SK-N-SH (cell line): ENCODE data around the gene IL17A. TPM values are rescaled to one million over a fixed set of nuclear protein-coding genes. Genes with fewer than 3 reads are reported as not detected.

Source experiments
- CTCF ChIA-PET: fragments of 300-600, 350-600 bp; formaldehyde crosslinking; extraction: SDS; loops from one replicate; lab custom pipeline; 2021; lab: Yijun Ruan, JAX
- POLR2A ChIA-PET: fragments of 350-600 bp; sonication (Branson Sonifier 250); formaldehyde crosslinking; extraction: SDS; loops from one replicate; lab custom pipeline; 2020; ENCODE audit warnings: antibody characterized with exemption, inconsistent platforms; lab: Yijun Ruan, JAX
- DNase-seq: peaks from one replicate; pipeline ENCODE4 v3.0.0; 2012
- H2AFZ ChIP-seq: fragments of 200-600 bp; sonication (generic); 2 replicates; pipeline ENCODE4 v1.8.1; 2016; ENCODE audit warnings: antibody characterized with exemption, mild to moderate bottlenecking, low read depth
- H3F3A ChIP-seq: fragments of 200-600 bp; sonication (generic); replicated peaks from 2 replicates; pipeline ENCODE3; 2016; ENCODE audit warnings: antibody characterized with exemption, mild to moderate bottlenecking; ENCODE audit not compliant: insufficient read depth
- H3K27ac ChIP-seq, 2 experiments: fragments of 200-500 bp in 1 of 2; fragments of 200-600 bp in 1 of 2; sonication (Bioruptor generic) in 1 of 2; sonication (generic), shearing (Covaris generic) in 1 of 2; 2 replicates each; pipeline versions ENCODE4 v1.5.1 to v1.6.1; 2014 to 2016; ENCODE audit warnings: low read depth in 2 of 2, inconsistent platforms in 1 of 2, low read length in 1 of 2, mild to moderate bottlenecking in 1 of 2, mixed read lengths in 1 of 2
- H3K27me3 ChIP-seq: fragments of 200-600 bp; sonication (generic), shearing (Covaris generic); 2 replicates; pipeline ENCODE4 v1.6.1; 2016; ENCODE audit warnings: mixed run types; ENCODE audit not compliant: insufficient read depth
- H3K36me3 ChIP-seq, 2 experiments: fragments of 200-500 bp in 1 of 2; fragments of 200-600 bp in 1 of 2; sonication (Bioruptor generic) in 1 of 2; sonication (generic) in 1 of 2; replicated peaks in 1 of 2; 2 replicates each; pipeline versions ENCODE3 to v1.5.1; 2014 to 2016; ENCODE audit warnings: low read length in 1 of 2, mild to moderate bottlenecking in 1 of 2; ENCODE audit not compliant: insufficient read depth in 2 of 2, control insufficient read depth in 1 of 2
- H3K4me1 ChIP-seq, 2 experiments: fragments of 200-500 bp in 1 of 2; fragments of 200-600 bp in 1 of 2; sonication (Bioruptor generic) in 1 of 2; sonication (generic), shearing (Covaris generic) in 1 of 2; 2 replicates each; pipeline versions ENCODE4 v1.5.1 to v1.6.1; 2014 to 2016; ENCODE audit warnings: low read depth in 1 of 2, low read length in 1 of 2, mixed run types in 1 of 2; ENCODE audit not compliant: insufficient read depth in 2 of 2, control insufficient read depth in 1 of 2
- H3K4me2 ChIP-seq: fragments of 200-600 bp; sonication (generic), shearing (Covaris generic); 2 replicates; pipeline ENCODE4 v1.6.1; 2017; ENCODE audit warnings: mixed run types
- H3K4me3 ChIP-seq, 2 experiments: fragments of 200-500 bp in 1 of 2; fragments of 200-600 bp in 1 of 2; sonication (Bioruptor generic) in 1 of 2; sonication (generic), shearing (Covaris generic) in 1 of 2; 2 replicates each; pipeline versions ENCODE4 v1.5.1 to v1.8.1; 2014 to 2016; ENCODE audit warnings: low read depth in 2 of 2, inconsistent platforms in 1 of 2, low read length in 1 of 2, mild to moderate bottlenecking in 1 of 2, mixed read lengths in 1 of 2, moderate library complexity in 1 of 2
- H3K79me2 ChIP-seq: fragments of 200-600 bp; sonication (generic); 2 replicates; pipeline ENCODE4 v1.8.1; 2017; ENCODE audit warnings: mild to moderate bottlenecking; ENCODE audit not compliant: insufficient read depth
- H3K9ac ChIP-seq: fragments of 200-600 bp; sonication (generic); 2 replicates; pipeline ENCODE4 v1.6.1; 2017; ENCODE audit warnings: mixed run types
- H3K9me2 ChIP-seq: fragments of 200-600 bp; sonication (generic); 2 replicates; pipeline ENCODE4 v1.6.1; 2017; ENCODE audit warnings: mixed run types
- H3K9me3 ChIP-seq: fragments of 200-600 bp; sonication (generic); 2 replicates; pipeline ENCODE4 v1.6.1; 2017; ENCODE audit warnings: mixed run types, mild to moderate bottlenecking, moderate library complexity
- H4K20me1 ChIP-seq: fragments of 200-600 bp; sonication (generic); 2 replicates; pipeline ENCODE4 v1.6.1; 2017; ENCODE audit warnings: mild to moderate bottlenecking, mixed run types; ENCODE audit not compliant: insufficient read depth
- CHD2 ChIP-seq: fragments of 150-350 bp; IDR thresholded peaks from 2 replicates; pipeline ENCODE4 v1.6.1; 2018; ENCODE audit warnings: low read length; ENCODE audit not compliant: partially characterized antibody
- ELF1 ChIP-seq: IDR thresholded peaks from 2 replicates; pipeline ENCODE4 v1.4.0; 2012
- EZH2phosphoT487 ChIP-seq: fragments of 200-600 bp; sonication (generic); IDR thresholded peaks from 2 replicates; pipeline ENCODE4 v1.6.1; 2017; ENCODE audit warnings: low read depth, mixed run types, mild to moderate bottlenecking, antibody characterized with exemption, moderate library complexity, borderline replicate concordance
- FOSL2 ChIP-seq: IDR thresholded peaks from 2 replicates; pipeline ENCODE4 v1.4.0; 2012; ENCODE audit warnings: low read depth, mild to moderate bottlenecking, moderate library complexity, borderline replicate concordance
- FOXJ3 ChIP-seq: sonication (generic); formaldehyde crosslinking; IDR thresholded peaks from 2 replicates; pipeline ENCODE4 v1.5.1; 2020; ENCODE audit warnings: mild to moderate bottlenecking, missing genetic modification reagents
- GABPA ChIP-seq: IDR thresholded peaks from 2 replicates; pipeline ENCODE4 v1.4.0; 2012; ENCODE audit warnings: low read depth, mild to moderate bottlenecking
- JUND ChIP-seq: IDR thresholded peaks from 2 replicates; pipeline ENCODE4 v1.4.0; 2012
- NFIC ChIP-seq: IDR thresholded peaks from 2 replicates; pipeline ENCODE4 v1.4.0; 2012; ENCODE audit warnings: borderline replicate concordance
- RAD21 ChIP-seq: IDR thresholded peaks from 2 replicates; pipeline ENCODE4 v1.6.1; 2012; ENCODE audit warnings: mild to moderate bottlenecking, low read length
- RCOR1 ChIP-seq: fragments of 150-350 bp; IDR thresholded peaks from 2 replicates; pipeline ENCODE4 v1.6.1; 2017; ENCODE audit warnings: antibody characterized with exemption, low read length
- RFX5 ChIP-seq: IDR thresholded peaks from 2 replicates; pipeline ENCODE4 v1.6.1; 2012; ENCODE audit warnings: mild to moderate bottlenecking, improper control_type of control experiment, low read length
- SMC3 ChIP-seq: IDR thresholded peaks from 2 replicates; pipeline ENCODE4 v1.6.1; 2012; ENCODE audit warnings: low read depth, low read length, improper control_type of control experiment
- TAF1 ChIP-seq: IDR thresholded peaks from 2 replicates; pipeline ENCODE4 v1.6.1; 2012; ENCODE audit warnings: low read depth, mild to moderate bottlenecking, low read length, moderate library complexity, borderline replicate concordance
- TCF12 ChIP-seq: IDR thresholded peaks from 2 replicates; pipeline ENCODE4 v1.4.0; 2012
- whole genome bisulfite sequencing: methylation state at CpG from one replicate; pipeline ENCODE4 v1.1.6; 2017; ENCODE audit warnings: low lambda C conversion rate; 5-methylcytosine and 5-hydroxymethylcytosine counted together
- polyA plus RNA-seq, 3 experiments: library from polyadenylated mRNA; depleted of rRNA; stranded (reverse); fragments of >200 nt; gene quantifications; 2 replicates each; pipeline ENCODE4 v1.2.3, GENCODE V29; 2012
- TF ChIP-seq, protein P1 (sequence below): fragments of 150-350 bp; IDR thresholded peaks from 2 replicates; pipeline ENCODE4 v1.6.1; 2016; ENCODE audit warnings: mild to moderate bottlenecking, low read depth, low read length
- TF ChIP-seq, protein P2 (sequence below): fragments of 200-600 bp; sonication (generic); IDR thresholded peaks from 2 replicates; pipeline ENCODE4 v1.6.1; 2017; ENCODE audit warnings: antibody characterized with exemption, mild to moderate bottlenecking, moderate library complexity
- TF ChIP-seq, protein P3 (sequence below): IDR thresholded peaks from 2 replicates; pipeline ENCODE4 v1.4.0; 2012; ENCODE audit warnings: low read depth
- TF ChIP-seq, protein P4 (sequence below): IDR thresholded peaks from 2 replicates; pipeline ENCODE4; 2012
- TF ChIP-seq, protein P5 (sequence below): IDR thresholded peaks from 2 replicates; pipeline ENCODE4 v1.4.0; 2012; ENCODE audit warnings: low read depth, borderline replicate concordance
- TF ChIP-seq, protein P6 (sequence below): fragments of 150-350 bp; IDR thresholded peaks from 2 replicates; pipeline ENCODE4 v1.6.1; 2017; ENCODE audit warnings: antibody characterized with exemption, low read length, low read depth, borderline replicate concordance

IL17A gene
- polyA plus RNA-seq, 1 of the 3 experiments (the other 2 are of a cell fraction) = not detected

DNA sequence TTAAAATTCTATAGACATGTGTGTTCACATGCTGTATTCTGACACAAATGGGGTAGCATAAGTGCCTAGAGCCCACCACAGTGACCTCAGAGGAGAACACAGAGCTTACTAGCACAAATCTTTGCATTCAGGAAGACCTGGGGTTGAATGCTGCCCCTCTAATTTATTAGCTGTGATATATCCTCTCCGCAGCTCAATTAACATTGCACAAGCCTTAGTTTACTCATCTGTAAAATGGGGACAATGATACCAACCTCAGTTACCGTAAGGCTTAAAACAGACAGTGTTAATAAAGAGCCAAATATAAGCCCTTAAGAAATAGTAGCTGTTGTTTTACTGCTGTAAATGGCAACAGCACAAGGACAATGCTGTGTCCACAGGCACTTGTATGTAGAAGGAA is 36.2 kb upstream of the IL17A start:
- Histone ChIP-seq H3K4me1 (no peaks in the 10 kb centered on the region), H3K27ac (no peak overlapping the region), H4K20me1 (no peaks in the 10 kb centered on the region), H3K36me3 (no peaks in the 10 kb centered on the region), H3K79me2 (no peaks in the 10 kb centered on the region), H3K9ac (no peak overlapping the region), H2AFZ (no peak overlapping the region), H3K9me2 (no peaks in the 10 kb centered on the region), H3K4me3 (no peak overlapping the region), H3K27me3 (peaks cover 5% of the 10 kb centered on the region; the same call in 1 of the 2 replicates), H3F3A (no peaks in the 10 kb centered on the region), H3K4me2 (no peak overlapping the region), H3K9me3 (no peaks in the 10 kb centered on the region)
- no peak for DNase-seq
- ChIA-PET CTCF (interaction anchor here (0.9 kb wide), 2 partner anchors 14 to 23 kb away, joined by 3 to 4 read pairs; no protein-coding TSS in a partner anchor), POLR2A (no interaction called here)
- TF ChIP-seq CHD2 (no peak), ELF1 (no peak), TCF12 (no peak), RCOR1 (no peak), NFIC (no peak), SMC3 (no peak), GABPA (no peak), RFX5 (no peak), JUND (no peak), RAD21 (no peak), EZH2phosphoT487 (no peak)
- TF ChIP-seq, protein P1, sequence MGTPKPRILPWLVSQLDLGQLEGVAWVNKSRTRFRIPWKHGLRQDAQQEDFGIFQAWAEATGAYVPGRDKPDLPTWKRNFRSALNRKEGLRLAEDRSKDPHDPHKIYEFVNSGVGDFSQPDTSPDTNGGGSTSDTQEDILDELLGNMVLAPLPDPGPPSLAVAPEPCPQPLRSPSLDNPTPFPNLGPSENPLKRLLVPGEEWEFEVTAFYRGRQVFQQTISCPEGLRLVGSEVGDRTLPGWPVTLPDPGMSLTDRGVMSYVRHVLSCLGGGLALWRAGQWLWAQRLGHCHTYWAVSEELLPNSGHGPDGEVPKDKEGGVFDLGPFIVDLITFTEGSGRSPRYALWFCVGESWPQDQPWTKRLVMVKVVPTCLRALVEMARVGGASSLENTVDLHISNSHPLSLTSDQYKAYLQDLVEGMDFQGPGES = no peak
- TF ChIP-seq, protein P2, sequence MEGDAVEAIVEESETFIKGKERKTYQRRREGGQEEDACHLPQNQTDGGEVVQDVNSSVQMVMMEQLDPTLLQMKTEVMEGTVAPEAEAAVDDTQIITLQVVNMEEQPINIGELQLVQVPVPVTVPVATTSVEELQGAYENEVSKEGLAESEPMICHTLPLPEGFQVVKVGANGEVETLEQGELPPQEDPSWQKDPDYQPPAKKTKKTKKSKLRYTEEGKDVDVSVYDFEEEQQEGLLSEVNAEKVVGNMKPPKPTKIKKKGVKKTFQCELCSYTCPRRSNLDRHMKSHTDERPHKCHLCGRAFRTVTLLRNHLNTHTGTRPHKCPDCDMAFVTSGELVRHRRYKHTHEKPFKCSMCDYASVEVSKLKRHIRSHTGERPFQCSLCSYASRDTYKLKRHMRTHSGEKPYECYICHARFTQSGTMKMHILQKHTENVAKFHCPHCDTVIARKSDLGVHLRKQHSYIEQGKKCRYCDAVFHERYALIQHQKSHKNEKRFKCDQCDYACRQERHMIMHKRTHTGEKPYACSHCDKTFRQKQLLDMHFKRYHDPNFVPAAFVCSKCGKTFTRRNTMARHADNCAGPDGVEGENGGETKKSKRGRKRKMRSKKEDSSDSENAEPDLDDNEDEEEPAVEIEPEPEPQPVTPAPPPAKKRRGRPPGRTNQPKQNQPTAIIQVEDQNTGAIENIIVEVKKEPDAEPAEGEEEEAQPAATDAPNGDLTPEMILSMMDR = no peak
- TF ChIP-seq, protein P3, sequence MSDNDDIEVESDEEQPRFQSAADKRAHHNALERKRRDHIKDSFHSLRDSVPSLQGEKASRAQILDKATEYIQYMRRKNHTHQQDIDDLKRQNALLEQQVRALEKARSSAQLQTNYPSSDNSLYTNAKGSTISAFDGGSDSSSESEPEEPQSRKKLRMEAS = no peak
- TF ChIP-seq, protein P4, sequence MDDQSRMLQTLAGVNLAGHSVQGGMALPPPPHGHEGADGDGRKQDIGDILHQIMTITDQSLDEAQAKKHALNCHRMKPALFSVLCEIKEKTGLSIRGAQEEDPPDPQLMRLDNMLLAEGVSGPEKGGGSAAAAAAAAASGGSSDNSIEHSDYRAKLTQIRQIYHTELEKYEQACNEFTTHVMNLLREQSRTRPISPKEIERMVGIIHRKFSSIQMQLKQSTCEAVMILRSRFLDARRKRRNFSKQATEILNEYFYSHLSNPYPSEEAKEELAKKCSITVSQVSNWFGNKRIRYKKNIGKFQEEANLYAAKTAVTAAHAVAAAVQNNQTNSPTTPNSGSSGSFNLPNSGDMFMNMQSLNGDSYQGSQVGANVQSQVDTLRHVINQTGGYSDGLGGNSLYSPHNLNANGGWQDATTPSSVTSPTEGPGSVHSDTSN = no peak
- 30% methylated on average over 2 of the region's 2 CpGs for WGBS

DNA sequence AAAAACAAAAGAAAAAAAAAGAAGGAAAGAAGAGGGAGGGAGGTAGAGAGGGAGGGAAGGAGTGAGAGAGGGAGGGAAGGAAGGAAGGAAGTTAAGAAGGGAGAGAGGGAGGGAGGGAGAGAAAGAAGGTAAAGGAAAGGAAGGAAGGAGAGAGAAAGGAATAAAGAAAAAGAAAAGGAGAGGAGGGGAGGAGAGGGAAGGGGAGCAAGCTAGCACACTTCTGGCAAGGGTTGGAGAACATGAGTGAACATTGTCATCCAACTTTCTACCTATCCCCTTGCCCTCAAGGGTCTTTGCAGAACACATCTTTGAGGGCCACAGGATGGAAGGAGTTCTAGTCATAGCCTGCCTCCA is 34.1 kb upstream of the IL17A start:
- CTCF ChIA-PET = no interaction called here
- no peaks in the 10 kb centered on the region for H3K9me2 ChIP-seq
- no peak for TF ChIP-seq JUND
- TF ChIP-seq GABPA = no peak
- TF ChIP-seq, protein P5, sequence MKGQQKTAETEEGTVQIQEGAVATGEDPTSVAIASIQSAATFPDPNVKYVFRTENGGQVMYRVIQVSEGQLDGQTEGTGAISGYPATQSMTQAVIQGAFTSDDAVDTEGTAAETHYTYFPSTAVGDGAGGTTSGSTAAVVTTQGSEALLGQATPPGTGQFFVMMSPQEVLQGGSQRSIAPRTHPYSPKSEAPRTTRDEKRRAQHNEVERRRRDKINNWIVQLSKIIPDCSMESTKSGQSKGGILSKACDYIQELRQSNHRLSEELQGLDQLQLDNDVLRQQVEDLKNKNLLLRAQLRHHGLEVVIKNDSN = no peak
- TF ChIP-seq, protein P6, sequence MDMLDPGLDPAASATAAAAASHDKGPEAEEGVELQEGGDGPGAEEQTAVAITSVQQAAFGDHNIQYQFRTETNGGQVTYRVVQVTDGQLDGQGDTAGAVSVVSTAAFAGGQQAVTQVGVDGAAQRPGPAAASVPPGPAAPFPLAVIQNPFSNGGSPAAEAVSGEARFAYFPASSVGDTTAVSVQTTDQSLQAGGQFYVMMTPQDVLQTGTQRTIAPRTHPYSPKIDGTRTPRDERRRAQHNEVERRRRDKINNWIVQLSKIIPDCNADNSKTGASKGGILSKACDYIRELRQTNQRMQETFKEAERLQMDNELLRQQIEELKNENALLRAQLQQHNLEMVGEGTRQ = no peak
- TF ChIP-seq, protein P4 = no peak
- TF ChIP-seq TAF1 = no peak
- TF ChIP-seq FOXJ3 = no peak
- TF ChIP-seq RFX5 = no peak
- no peak for TF ChIP-seq ELF1
- TF ChIP-seq, protein P3 = no peak
- no peak for TF ChIP-seq FOSL2

More for the DNA sequence above, 34.1 kb upstream of the IL17A start:
- no peaks in the 10 kb centered on the region for H3K9me3 ChIP-seq
- DNase-seq = no peak
- no peak overlapping the region for H2AFZ ChIP-seq
- POLR2A ChIA-PET = no interaction called here
- no peak overlapping the region for H3K4me3 ChIP-seq
- no peak overlapping the region for H3K9ac ChIP-seq
- H3F3A ChIP-seq = no peaks in the 10 kb centered on the region
- no peaks in the 10 kb centered on the region for H3K36me3 ChIP-seq
- H3K27me3 ChIP-seq = no peaks in the 10 kb centered on the region
- no peak overlapping the region for H3K27ac ChIP-seq
- H4K20me1 ChIP-seq = no peaks in the 10 kb centered on the region
- no peaks in the 10 kb centered on the region for H3K79me2 ChIP-seq
- H3K4me2 ChIP-seq = no peak overlapping the region
- no peaks in the 10 kb centered on the region for H3K4me1 ChIP-seq
